NCI-H1694 treated with DMSO at 0.1 percent for 48 hours (cell line): Measurements from ENCODE around the gene TNFRSF19.

ENCODE experiments used
- DNase-seq: peaks from one replicate; lab custom pipeline; 2025; lab: John Stamatoyannopoulos, UW

The TNFRSF19 gene

DNA sequence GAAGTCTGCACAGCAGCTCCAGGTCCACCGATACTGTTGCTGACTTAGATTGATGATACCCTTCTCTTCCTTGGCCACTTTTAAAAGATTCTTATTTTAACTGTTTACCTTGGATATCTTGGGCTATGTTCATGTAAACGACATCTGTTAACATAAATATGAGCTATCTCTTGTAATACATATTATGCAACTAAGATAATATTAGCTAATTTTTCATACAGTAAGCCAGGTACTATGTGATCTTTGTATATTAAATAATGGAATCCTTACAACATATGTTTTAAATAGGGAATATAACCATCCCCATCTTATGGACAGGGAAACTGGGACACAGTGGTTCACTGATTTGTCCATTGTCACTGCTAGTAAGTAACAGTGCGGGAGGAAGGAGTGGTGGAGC, 37.9 kb downstream of the TNFRSF19 start:
- DNase-seq = no peak

DNA sequence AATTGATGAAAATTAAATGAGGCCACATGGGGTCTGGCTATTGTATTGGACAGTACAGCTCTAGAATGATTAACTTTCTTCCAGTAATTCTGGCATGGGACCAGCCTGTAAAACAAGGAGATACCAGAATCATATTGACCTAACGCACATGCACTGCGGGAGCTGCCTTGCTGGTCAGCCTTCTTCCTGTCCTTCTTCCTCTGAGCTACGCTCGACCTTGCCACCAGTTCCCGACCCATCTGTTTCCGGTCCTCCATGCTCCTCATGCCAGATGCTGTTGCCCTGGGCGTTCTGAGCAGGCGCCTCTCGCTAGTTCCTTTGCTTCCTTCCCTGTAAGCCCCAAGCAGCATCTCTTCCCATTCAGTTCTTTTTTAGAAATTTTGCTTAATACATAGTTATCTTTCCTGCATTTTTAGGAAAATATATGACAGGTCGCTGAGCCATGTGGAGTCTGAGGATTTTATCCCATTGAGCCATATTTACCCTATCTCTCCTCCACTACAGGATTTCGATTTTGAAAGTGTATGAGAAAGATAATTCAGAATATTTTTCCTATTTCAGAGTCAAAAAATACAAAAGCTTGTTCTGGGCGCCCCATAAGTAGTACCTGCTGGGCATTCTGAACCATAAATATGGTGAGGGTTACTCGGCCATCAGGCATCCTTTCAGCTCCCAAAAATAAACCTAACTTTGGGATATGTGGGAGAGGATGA, 38.6 kb downstream of the TNFRSF19 start:
- no peak for DNase-seq

DNA sequence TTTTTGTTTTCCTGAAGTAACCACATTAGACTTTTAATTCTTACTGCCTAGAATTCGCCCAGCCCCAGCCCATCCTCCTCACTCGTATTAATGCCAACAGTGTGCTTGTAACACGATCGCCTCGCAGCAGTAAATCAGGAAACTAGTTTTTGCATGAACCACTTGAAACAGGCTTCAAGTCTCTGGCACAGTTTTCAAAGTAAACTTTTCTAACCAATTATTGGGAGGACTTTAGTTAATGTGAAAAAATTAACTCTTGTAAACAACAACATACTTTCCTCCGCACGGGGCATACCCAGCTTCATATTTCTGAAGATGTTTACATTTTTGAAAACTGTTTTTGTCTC, 39.2 kb downstream of the TNFRSF19 start:
- no peak for DNase-seq

DNA sequence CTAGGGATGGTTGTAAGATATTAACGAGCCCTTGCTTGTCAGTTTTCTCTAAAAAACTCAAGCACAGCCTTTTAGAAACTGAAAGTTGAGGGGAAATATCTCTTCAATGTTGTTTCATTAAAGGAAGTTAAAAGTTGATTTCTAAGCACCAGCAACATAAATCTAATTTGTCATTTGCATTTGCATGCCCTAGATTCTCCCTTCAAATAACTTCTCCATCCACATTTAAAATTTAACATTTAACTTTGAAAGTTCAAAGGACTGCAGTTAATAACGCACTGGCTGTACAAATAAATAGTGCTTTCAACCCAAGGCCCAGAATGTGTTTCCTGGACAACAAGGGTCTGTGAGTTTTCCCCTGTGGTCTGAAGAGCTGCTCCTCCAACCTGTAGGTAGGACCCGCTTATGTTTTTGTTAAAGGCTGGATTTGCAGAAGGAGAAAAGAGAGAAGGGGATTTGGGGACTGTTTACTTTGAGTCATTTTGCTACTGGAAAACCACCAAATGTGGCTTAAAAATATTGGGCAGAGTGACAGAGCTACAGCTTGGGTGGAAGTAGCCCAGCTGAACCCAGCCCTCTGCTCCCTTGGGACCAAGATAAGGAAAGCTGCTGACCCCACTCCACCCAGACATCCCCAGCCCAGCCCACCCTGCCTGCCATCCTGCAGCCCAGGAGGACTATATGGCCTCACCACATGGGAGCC, 39.8 kb downstream of the TNFRSF19 start:
- DNase-seq = no peak

DNA sequence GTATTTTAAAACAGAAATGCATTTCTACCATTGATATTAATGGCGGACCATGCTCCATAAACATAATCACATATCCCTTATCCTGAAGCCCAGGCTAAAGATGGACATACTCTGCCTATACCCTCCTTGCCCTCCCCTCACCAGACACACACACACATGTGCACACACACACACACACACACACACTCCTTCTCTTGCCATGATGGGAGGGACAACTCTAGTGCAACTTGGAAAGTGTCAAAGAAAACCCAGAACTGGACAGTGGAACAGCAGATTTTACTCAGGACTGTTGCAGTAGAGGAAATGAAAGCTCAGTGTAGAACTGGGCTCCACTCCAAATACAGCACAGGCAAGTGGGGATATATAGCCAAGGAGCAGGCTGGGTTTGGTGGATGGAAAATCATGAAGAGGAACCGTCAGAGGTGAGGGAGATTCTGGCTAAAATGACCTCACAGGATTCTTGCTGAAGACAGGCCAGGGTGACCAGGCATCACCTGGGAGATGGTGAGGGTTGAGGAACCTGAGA, 40.8 kb downstream of the TNFRSF19 start:
- no peak for DNase-seq

DNA sequence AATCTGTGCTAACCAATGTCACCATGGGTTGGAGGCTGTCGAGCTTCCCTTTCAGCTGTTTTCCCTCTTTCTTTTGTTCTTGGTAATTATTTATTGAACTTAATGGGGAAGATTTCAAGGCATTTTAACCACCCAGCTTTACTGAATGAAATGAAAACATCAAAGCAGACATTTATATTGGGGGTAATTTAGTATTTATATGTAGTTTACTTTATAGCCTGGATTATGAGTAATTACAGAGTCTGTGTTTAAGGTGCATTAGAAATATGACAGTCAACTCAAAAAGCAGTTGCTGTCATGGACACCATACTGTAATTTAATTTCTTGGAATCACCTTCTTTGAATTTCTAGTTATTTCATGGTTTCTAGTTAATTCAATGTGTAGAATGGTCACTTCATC, 42.0 kb downstream of the TNFRSF19 start:
- no peak for DNase-seq

DNA sequence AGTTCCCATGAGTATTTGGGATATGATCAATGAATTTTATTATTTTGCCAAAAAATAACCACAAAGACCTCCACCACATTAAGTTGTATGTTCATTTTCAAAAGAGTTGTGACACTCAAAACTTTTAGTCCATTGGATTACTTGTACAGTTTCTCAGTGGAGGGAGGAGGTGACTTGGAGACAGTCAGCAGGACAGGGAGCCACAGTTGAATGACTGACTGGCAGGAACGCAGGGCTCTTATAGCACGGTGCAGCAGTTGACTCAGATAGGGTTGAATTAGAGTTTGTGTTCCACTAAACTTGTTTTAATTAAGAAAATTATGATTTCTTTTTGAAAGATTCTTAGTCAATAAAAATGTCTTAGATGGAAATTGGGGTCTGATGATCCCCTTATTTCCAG, 42.5 kb downstream of the TNFRSF19 start:
- no peak for DNase-seq

DNA sequence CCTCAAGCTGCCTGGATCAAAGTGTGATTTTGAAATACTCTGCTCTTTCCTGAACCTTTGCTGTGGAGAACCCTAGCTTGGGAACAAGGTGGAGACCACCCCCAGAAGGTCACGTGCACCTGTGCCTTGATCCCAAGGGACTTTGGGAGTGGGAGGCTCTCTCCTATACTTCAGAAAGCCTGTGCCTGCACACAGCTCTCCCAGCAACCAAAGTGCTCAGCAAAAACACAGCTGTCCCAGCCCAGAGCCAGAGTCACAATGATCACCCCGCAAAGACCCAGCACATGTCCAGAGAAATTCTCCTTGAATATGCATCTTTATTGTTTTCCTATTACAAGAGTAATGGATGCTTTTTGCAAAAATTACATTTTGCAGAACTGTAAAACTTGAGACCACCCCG, 43.4 kb downstream of the TNFRSF19 start:
- DNase-seq = no peak

DNA sequence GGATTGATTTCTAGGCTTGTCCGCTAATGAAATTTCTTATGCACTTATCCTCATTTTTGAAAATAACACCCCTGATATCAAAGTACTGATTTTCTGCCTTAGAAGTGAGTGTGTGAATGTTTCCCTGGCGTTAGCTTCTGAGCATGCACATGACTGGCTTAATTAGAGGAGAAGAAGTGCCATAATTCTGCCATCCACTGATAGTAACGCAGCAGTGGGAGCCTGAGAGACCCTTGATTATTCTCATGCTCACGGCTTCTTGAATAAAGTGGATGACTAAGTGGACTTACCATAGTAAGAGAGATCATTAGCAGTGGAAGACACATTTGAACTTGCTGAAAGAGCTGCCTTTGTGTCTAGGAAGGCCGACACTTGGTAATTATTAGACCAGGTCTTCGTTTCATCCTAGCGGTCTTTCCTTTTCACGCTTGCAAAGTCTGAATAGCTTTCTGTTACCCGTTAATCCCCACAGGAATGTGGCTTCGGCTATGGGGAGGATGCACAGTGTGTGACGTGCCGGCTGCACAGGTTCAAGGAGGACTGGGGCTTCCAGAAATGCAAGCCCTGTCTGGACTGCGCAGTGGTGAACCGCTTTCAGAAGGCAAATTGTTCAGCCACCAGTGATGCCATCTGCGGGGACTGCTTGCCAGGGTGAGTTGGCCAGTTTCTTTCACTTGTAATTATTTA, 45.3 kb downstream of the TNFRSF19 start:
- DNase-seq = no peak

DNA sequence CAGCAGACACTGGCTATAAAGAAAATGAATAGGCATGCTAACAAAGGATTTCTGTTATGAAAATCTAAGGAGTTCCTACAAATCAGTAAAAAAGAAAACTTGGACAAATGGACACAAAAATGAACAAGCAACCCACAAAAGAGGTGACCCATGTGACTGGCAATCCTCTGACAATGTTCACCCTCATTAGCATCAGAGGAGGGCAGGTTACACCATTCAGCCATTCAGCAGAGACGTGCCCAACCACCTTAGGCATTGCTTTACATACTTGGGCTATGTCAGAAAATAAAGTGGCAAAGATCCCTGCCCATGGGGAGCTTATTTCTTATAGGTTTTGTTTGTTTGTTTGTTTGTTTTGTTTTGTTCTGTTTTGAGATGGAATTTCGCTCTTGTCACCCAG, 46.0 kb downstream of the TNFRSF19 start:
- DNase-seq = no peak

DNA sequence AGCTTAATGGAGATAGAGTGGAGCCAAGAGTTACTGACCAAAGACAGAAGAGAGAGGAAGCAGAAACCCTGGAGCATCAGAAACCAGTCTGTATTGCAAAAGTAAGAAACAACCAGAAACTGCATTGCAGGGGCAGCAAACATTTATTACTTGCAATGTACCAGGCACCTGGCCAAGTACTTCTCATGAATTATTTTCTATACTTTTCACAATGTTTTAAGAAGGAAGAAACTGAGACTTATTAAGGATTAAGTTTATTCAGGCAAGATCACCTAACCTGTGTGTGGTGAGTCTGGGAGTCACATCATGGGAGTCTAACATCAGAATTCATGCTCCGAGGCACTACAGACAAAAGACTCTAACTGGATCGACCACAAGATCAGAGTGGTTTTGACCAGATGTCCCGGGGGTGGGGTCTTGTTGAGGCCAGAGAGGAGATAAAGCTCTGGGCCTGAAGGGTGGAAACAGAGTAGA, 47.4 kb downstream of the TNFRSF19 start:
- no peak for DNase-seq

DNA sequence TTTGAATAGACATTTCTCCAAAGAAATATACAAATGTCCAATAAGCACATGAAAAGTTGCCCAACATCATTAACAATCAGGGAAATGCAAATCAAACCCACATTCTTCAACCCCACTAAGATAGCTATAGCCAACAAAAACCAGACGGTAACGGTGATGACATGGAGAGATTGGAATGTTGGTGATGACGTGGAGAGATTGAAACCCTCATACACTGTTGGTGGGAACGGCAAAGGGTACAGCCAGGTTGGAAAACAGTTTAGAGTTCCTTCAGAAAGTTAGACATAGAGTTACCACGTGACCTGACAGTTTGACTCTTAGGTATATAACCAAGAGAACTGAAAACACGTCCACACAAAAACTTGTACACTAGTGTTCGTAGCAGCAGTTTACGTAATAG, 48.1 kb downstream of the TNFRSF19 start:
- no peak for DNase-seq

DNA sequence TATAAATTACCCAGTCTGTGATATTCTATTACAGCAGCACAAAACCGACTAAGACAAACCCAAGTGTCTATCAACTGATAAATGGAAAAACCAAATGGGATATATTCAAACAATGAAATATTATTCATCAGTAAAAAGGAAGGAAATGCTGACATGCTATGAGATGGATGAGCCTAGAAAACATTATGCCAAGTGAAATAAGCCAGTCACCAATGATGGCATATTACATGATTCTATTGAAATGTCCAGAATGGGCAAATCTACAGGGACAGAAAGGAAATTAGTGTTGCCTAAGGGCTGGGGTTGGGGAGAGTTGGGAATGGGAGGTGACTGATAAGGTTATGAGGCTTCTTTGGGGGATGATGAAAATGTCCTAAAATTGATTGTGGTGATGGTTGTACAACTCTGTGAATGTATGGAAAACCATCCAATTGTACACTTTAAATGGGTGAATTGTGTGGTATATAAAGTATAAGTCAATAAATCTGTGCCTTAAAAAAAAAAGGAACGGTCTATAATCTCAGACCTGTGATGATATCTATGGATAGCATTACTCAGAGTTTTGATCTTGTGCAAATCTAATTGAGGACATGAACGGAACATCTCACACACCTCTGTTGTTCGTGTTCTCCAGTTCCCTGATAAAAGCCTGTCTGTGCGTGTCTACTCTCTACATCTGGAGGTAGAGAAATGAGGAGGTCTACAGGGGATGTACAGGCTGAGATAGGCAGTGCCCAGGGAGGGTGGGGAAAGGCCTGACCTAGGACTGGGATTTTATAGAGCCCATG, 49.0 kb downstream of the TNFRSF19 start:
- DNase-seq = no peak

DNA sequence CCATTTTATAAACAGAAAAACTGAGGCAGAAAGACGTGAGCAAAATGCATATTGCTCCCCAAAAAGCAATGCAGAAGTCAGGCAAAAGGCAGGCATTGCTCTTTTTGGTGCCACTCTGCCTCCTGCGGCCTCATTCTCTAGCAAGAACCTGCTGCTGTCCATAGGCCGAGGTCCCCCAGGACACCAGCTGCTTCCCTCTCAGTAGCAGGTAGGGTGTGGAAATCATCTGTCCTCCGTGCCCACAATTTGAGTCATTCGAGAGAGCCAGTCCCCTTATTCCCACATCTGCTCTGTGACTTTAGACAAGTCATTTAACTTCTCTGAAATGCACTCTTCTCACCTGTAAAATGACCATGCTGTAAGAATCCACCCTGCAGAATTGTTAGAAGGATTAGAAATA, 50.0 kb downstream of the TNFRSF19 start:
- no peak for DNase-seq

DNA sequence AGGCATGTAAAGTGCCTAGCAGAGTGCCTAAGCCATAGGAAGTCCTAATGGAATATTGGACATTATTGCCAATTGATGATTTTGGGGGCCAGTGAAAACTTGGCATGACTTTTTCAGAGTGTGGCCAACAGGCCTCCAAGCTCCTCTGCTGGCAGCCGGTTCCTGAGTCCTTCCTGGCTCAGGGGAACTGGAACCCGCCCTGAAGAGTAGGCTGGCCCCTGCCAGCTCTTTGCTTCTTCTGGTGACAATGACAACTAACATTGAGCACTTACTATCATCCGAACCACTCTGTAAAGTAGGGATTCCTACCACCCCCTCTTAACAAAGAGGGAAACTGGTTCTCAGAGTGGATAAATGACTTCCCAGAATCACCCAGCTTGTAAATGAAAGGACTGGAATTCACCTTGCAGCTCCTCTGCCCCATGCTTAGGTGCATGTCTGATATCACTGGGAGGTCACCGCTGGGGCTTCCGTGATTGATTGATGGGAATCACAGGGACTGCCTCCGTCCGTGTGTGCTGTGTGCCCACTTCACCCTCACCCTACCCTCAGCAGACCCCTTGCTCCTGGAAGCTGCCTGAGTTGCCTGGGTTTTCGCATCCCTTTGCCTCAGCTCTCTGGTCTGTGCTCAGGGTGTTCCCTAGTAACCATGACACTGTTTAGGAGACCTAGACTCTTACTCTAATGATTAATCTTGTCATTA, 50.6 kb downstream of the TNFRSF19 start:
- no peak for DNase-seq

DNA sequence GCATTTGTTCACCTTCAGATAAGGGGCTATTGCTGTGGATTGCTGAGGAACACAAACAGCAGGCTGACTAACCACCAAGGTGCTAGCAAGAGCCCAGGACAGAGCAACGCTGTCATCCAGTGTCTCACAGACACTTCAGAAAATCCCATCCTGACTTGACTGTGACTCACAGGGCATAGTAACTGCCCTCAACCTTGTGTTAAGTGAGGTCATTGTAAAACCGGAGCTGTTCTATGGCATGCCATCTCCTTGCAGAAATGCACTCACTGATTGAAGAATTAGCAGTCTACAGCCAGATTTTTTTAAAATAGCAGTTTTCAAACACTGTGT, 51.1 kb downstream of the TNFRSF19 start:
- DNase-seq = no peak

DNA sequence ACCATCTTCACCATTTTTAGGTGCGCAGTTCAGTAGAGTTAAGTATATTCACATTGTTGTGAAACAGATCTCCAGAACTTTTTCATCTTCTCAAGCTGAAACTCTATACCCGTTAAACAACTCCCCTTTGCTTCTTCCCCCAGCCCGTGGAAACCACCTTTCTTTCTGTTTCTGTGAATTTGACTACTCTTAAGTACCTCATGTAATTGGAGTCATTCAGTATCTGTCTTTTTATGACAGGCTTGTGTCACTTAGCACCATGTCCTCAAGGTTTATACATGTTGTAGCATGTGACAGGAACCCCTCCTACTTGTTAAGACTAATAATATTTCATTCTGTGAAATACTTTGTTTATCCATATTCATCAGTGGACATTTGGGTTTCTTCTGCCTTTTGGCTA, 52.8 kb downstream of the TNFRSF19 start:
- no peak for DNase-seq

DNA sequence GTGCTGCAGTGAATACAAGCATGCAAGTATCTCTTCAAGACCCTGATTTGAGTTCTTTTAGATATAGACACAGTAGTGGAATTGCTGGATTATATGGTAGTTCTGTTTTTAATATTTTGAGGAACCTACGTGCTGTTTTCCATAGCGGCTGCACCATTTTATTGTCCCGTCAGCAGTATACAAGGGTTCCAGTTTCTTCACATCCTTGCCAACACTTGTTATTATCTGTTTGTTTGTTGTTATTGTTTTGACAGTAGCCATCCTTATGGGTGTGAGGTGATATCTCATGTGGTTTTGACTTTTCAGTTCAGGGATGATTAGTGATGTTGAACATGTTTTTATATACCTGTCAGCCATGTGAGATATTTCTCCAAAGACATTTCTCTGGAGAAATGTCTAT, 53.2 kb downstream of the TNFRSF19 start:
- DNase-seq = no peak

DNA sequence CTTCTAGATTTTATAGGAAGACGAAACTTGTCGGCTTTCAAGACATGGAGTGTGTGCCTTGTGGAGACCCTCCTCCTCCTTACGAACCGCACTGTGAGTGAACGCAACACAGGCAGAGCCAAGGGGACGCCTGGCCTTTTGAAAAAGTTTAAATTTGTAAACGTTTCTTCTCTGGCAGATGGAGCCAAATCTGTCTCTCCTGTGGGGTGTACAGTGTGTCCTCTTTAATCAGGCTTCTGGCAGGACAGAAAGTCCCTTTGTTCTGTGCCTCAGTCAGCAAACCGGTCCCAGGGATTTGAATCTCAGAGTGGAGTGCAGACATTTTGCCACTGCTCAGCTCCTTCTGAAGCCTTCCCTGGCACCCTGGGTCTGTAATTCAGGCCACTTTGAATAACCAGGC, 56.5 kb downstream of the TNFRSF19 start:
- DNase-seq = no peak

DNA sequence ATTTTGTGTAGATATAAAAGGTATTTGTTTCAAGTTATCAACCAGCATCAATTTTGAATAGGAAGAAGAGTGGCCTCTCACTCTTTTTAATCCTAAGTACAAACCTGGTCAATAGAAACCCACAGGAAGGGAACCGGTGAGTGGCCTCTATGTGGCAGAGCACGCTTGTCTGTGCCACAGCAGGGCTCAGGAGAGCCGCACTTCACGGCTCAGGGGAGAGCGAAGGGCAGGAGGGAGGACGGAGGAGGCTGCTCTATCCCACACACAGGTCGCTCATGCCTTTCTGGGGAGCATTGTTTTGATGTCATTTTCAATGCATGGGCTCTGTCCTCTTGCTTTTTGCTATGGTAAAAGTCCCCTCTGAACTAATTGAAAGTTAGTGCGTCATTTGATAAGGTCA, 57.2 kb downstream of the TNFRSF19 start:
- DNase-seq = no peak

DNA sequence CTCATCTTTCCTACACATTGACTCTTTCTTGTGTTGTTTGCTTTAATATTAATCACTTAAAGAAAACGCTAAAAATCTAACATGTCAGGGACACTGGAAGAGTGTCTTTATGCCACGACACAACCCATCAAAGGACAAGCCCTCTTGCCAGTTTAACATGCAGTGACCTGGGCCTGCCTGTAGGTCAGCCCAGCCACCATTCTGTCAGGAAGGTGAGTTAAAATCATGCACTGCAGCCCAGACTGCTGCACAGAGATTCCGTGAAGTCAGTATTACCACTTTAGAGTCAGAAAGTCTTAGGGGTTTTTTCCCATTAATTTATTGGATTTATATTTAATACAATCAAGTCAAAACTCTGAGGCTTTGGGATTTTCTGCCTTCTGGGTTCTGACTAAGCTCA, 58.0 kb downstream of the TNFRSF19 start:
- no peak for DNase-seq
